AG04449 (cell line): ENCODE results near the gene NPIPB2.
"Not testable (repeated sequence)": the region's sequence is repeated elsewhere in the genome, so short reads cannot be mapped to it uniquely, and the experiment has no call there.

Source experiments
- CTCF ChIA-PET: fragments of 350-600 bp; formaldehyde crosslinking; extraction: SDS; loops from one replicate; lab custom pipeline; 2021; ENCODE audit warnings: antibody characterized with exemption; lab: Yijun Ruan, JAX
- POLR2A ChIA-PET: fragments of 400-600, 350-600 bp; formaldehyde crosslinking; extraction: SDS; loops from one replicate; lab custom pipeline; 2020; ENCODE audit warnings: antibody characterized with exemption, inconsistent platforms; lab: Yijun Ruan, JAX
- DNase-seq: peaks from one replicate; pipeline ENCODE4 v3.0.0-alpha.2; 2010; ENCODE audit warnings: low read depth, low spot score
- H3K4me3 ChIP-seq: 2 replicates; pipeline ENCODE4 v1.5.1; 2011; ENCODE audit warnings: low read depth, mild to moderate bottlenecking, control low read depth, low read length
- TF ChIP-seq, protein P1 (sequence below): IDR thresholded peaks from one replicate; pipeline ENCODE4 v1.5.1; 2011; ENCODE audit warnings: mild to moderate bottlenecking, moderate library complexity, low read length, control low read depth, inconsistent platforms; ENCODE audit not compliant: insufficient read depth; ENCODE audit errors: missing control alignments

Gene NPIPB2

DNA sequence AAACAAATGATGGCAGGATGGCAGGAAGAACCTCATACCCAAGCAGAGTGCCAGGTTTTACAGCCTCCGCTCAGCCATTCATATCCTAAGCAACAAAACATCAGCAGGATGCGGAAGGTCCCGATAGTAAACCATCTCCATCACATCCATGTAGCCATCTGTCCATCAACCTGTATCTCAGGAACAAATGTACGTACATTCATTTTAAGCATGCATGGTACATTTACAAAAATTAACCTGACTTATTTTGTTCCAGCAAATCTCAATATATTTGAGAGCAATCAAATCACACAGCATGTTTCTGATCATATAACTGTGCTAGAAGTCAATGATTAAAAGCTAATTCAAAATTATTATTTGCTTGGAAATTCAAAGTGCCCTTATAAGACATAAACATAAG is at the start of gene NPIPB2:
NPIPB2 (minus strand) TSS at position 101 of the 400 bp plus-strand sequence; CDS start at position 101, 0 bp downstream.
- CTCF ChIA-PET, H3K4me3 ChIP-seq, POLR2A ChIA-PET, DNase-seq: not testable (repeated sequence)

DNA sequence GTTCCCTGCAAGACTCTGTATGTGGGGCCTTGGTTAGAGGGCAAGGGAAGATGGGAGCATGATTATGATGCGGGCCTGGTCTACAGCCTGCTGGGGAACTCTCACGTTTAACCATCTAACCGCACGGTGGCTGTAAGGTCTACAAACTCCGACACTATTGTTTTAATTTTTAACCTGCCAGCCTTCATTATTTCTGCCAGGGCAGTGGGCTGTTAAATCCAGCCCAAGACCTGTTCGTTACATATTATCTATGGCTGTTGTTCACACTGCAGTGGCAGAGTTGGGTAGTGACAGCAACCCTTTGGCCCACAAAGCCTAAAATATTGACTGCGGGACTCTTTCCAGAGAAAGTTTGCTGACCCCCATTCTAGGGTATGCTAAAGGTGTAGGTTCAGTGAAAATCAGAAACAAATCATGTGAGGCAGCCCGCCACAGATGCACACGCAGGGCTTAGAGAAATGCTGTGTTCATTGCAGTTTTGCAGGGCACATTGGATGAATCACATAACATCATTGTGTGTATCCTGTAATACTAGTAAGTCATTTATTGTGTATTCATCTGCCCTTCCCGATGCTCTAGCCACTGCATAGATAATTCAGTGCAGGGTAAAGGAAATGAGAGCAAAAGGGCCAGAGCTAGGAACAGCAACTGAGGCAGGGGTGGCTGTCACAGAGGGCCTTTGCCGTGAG is 49.0 kb upstream of the NPIPB2 start:
- TF ChIP-seq, protein P1, sequence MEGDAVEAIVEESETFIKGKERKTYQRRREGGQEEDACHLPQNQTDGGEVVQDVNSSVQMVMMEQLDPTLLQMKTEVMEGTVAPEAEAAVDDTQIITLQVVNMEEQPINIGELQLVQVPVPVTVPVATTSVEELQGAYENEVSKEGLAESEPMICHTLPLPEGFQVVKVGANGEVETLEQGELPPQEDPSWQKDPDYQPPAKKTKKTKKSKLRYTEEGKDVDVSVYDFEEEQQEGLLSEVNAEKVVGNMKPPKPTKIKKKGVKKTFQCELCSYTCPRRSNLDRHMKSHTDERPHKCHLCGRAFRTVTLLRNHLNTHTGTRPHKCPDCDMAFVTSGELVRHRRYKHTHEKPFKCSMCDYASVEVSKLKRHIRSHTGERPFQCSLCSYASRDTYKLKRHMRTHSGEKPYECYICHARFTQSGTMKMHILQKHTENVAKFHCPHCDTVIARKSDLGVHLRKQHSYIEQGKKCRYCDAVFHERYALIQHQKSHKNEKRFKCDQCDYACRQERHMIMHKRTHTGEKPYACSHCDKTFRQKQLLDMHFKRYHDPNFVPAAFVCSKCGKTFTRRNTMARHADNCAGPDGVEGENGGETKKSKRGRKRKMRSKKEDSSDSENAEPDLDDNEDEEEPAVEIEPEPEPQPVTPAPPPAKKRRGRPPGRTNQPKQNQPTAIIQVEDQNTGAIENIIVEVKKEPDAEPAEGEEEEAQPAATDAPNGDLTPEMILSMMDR, result no peak
- no peak for DNase-seq
- no peak overlapping the region for H3K4me3 ChIP-seq
- ChIA-PET POLR2A (no interaction called here), CTCF (interaction anchor here (0.8 kb wide), 1 partner anchor 77 kb away, joined by 3 read pairs; no protein-coding TSS in a partner anchor)

DNA sequence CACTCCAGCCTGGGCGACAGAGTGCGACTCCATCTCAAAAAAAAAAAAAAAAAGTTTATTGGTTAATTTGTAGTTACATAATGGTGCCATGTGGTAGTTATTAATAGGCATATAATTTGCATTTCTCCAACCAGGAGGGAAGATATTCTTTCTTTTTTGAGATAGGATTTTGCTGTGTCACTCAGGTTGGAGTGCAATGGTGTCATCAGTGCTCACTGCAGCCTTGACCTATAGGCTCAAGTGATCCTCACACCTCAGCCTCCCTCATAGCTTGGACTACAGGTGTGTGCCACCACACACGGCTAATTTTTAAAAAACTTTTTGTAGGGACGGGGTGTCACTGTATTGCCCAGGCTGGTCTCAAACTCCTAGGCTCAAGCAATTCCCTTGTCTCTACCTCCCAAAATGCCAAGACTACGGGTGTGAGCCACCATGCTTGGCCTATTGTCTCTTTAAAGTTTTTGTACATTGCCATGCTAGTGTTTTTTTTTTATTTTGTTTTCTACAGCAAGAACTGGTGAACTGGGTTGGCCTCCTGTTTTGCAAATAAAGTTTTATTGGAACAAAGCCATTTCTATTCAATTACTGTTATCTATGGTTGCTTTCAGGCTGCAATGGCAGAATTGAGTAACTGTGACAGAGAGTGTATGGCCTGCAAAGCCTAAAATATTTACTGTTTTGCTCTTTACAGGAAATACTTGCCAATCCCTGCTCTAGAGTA is 46.6 kb upstream of the NPIPB2 start:
- TF ChIP-seq, protein P1, result no peak
- ChIA-PET CTCF (interaction anchor here (1.2 to 1.4 kb wide), 2 partner anchors 11 to 107 kb away, joined by 3 read pairs; no protein-coding TSS in a partner anchor), POLR2A (no interaction called here)
- H3K4me3 ChIP-seq, result no peak overlapping the region
- DNase-seq, result no peak

DNA sequence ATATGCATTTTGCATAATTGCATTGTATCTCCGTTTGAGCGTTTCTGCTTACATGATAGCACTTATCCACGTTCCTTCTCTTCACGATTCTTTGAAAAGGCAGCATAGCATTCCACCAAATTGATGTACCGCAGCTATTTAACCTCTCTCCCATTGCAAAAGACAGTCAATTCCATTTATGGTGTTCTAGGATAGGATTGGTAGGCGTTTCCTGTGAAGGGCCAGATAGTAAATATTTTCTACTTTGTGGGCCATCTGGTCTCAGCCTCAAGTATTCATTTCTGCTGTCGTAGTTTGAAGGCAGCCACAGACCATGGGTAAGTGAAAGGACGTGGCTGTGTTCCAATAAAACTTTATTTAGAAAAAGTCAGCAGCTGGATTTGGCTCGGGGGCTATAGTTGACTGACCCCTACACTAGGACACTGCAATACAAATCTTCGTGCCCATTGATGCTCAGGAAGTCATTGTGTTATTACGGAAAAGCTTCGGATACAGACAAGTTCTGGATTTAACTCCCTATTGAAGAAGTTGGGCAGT is 44.7 kb upstream of the NPIPB2 start:
- H3K4me3 ChIP-seq, result no peak overlapping the region
- ChIA-PET CTCF (interaction anchor here (0.7 to 1.0 kb wide), 2 partner anchors 8 to 15 kb away, joined by 3 read pairs; no protein-coding TSS in a partner anchor), POLR2A (no interaction called here)
- no peak for DNase-seq
- TF ChIP-seq, protein P1, result no peak

DNA sequence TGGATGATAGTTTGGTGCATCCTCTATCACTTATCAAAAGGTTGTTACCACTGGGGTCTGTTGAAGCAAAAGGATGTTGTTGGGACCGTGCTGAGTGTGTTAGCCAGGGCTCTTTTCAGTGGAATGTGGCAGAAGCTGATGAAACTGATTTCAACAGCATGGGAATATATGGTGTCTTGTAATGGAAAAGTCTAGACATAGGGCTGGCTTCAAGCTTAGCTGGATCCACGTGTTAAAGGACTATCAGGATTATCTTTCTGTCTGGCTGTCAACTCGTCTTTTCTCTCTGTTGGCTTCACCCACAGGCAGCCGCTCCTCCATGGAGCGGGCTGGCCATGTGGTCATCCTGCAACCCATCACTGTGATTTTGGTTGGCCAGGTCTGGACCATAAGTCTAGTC is 43.4 kb upstream of the NPIPB2 start:
- POLR2A ChIA-PET, result interaction anchor here (0.7 kb wide), 1 partner anchor 28 kb away, joined by 4 read pairs; no protein-coding TSS in a partner anchor
- H3K4me3 ChIP-seq, result no peak overlapping the region
- CTCF ChIA-PET, result no interaction called here
- DNase-seq, result no peak
- TF ChIP-seq, protein P1, result no peak

DNA sequence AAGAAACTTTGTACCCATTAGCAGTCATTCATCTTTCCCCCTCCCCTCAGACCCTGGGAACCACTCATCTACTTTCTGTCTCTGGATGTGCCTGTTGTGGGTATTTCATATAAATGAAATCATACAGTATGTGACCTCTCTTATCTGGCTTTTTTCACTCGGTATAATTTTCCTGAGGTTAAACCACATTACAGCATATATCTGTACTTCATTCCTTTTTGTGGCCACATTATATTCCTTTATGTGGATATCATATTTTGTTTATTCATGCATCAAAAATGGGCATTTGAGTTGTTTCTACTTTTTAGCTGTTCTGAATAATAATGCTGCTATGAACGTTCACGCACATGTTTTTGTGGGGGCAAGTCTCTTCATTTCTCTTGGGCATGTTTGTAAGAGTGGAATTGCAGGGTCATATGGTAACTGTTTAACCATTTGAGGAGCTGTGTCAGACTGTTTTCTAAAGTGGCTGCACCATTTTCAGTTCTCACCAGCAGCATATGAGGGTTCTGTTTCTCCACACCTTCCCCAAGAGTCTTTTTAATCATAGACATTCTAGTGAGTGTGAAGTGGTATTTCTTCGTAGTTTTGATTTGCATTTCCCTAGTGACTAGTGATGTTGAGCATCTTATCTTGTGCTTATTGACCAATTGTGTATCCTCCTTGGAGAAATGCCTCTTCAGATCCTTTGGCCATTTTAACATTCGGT is 38.4 kb upstream of the NPIPB2 start:
- ChIA-PET CTCF (no interaction called here), POLR2A (no interaction called here)
- no peak for DNase-seq
- H3K4me3 ChIP-seq, result no peak overlapping the region
- TF ChIP-seq, protein P1, result no peak
